ENCODE measurements around the gene SERPINB2.
"Not testable (repeated sequence)": the region's sequence is repeated elsewhere in the genome, so short reads cannot be mapped to it uniquely, and the experiment has no call there.

Gene SERPINB2

DNA sequence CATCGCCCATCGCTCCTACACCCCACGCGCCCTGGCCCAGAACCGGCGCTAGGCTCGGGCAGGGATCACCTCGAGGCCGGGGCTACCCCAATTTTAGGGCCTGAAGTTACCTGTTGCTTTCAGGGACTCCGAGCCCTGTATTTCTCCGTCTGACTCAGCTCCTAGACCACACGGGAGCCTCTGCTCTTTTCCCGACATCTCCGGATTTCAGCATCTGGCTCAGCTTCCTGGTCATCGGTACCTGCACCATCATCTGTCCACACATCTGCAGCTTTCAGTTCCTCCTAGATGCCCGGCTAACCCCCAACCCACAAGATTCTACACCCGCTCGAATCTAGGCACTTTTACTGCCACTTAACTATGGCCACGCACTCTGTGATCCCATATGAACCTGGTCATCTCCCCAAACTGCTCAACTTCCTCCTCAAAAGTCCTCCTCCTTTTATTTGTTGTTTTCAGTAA lies 49.5 kb downstream of the SERPINB2 start:
- no peak for DNase-seq (ENCODE audit: low read depth)

DNA sequence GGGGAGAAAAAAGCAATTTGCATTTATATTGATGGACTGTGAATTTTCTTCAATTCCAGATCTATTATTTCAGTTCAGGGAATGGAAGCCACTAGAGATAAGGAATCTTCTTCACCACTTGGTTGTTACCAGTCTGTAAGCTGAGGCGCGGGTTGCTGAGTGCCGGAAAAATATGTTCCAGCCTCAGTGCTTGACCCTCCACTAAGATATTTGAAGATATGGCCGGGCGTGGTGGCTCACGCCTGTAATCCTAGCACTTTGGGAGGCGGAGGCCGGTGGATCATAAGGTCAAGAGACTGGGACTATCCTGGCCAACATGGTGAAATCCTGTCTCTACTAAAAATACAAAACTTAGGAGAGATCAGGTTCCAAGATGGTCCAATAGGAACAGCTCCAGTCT lies 52.5 kb downstream of the SERPINB2 start:
- DNase-seq (ENCODE audit: low read depth), result no peak

DNA sequence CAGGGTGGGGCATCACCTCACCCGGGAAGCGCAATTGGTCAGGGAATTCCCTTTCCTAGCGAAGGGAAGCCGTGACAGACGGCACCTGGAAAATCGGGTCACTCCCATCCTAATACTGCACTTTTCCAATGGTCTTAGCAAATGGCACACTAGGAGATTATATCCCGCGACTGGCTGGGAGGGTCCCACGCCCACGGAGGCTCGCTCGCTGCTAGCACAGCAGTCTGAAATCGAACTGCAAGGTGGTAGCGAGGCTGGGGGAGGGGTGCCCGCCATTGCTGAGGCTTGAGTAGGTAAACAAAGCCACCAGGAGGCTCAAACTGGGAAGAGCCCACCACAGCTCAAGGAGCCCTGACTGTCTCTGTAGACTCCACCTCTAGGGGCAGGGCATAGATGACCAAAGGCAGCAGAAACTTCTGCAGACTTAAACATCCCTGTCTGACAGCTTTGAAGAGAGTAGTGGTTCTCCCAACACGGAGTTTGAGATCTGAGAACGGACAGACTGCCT lies 53.1 kb downstream of the SERPINB2 start:
- not testable (repeated sequence) for DNase-seq (ENCODE audit: low read depth)

DNA sequence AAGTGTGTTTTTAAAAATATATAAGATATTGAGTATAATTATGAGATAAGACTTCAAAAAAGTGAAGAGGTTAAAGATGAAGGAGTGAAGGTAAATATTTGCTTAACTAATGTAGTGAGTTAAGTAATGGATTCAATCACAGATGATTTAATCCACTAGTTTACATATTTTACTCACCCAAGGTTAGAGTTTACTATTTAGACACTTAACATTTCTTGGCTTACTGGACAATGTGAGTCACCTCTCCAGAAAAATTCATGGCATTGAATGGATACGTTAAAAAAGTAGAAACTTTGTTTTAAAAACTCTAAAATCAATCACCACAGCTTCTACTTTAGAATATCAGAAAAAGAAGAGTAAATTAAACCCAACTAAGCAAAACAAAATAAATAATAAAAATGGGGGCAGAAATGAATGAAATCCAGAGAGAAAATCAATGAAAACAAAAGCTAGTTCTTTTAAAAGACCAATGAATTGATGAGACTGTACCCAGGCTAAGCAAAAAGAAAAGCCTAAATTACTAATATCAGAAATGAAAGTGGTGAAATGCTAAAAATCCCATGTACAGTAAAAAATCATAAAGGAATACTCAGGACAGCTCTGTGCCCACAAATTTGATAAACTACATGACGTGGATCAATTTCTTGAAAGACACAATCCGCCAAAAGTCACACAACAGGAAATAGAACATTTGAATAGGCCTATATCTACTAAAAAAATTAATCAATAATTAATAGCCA lies 59.7 kb downstream of the SERPINB2 start:
- DNase-seq (ENCODE audit: low read depth), result no peak

DNA sequence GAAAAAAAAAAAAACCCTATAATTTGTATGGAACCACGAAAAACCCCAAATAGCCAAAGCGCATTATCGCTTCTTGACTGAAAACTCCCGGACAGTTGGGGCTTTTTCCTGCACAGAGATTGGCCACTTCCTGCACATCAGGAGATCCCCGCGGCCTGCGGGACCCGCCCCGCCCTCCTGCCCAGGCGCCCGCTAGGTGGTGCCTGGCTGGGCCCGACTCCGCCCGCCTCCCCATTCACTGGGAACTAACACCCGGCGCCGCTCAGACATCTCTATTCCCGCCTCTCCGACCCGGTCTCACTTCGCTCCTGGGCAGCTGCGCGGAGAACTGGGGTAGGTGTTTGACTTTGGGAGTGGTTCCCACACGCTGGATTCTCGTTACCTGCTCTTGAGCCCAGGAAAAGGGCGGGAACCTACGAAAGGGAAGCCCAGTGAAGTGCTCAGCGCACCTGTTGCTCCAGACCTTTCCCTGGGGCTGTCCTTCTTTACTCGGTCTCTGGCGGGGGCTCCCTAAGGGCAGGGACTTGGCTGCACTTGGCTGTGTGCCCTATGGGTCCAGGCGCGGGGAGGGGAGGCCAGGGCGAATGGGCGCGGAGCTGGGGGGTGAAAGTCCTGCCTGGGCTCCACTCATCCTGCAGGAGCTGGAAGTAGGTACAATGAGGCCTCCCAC lies 61.7 kb downstream of the SERPINB2 start, which contains the start of gene HMSD:
Gene HMSD (plus strand): TSS at position 234 of the 670 bp plus-strand sequence. CDS start 4,155 bp downstream, outside the sequence.
- DNase-seq (ENCODE audit: low read depth), result peak; percentile 52

DNA sequence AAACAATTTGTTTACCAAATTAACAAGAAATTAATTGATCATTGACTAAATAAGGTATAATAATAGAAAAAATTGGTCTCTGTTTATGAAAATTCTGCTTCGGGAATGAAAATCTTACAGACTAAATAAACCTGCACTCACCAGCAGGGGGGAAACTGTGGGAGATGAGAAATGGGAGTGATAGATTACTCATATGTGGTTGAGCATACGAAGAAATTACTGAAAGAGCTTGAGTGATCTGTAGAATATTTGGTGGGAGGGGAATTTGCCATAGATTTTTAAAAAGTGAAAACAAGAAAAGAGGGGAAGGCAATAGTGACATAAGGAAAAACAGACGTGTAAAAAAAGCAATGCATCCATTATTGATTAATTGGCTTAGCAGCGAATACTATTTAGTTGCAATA lies 63.8 kb downstream of the SERPINB2 start:
- no peak for DNase-seq (ENCODE audit: low read depth)

Measured in activated T-helper 9 cell treated with anti-CD3 and anti-CD28 coated beads, Interleukin-2, amount 50 U/mL, for 16 hours (primary cell).